ENCODE data around the gene RBM7. TPM values are rescaled to one million over a fixed set of nuclear protein-coding genes. Genes with fewer than 3 reads are reported as not detected.

RBM7 gene
- total RNA-seq, 1 donor from 2014 or later: 61.1 TPM

- Histone ChIP-seq H3K79me2 (ENCODE audit: low read depth) (peaks cover 61% of the 10 kb centered on the region), H2AFZ (replicated peaks) (no peak overlapping the region), H3K9ac (no peak overlapping the region), H3K36me3 (no peaks in the 10 kb centered on the region), H3K4me2 (no peak overlapping the region), H3K9me3 (ENCODE audit: low read depth) (no peaks in the 10 kb centered on the region), H4K20me1 (ENCODE audit: low read depth) (no peaks in the 10 kb centered on the region), H3K4me3 (no peak overlapping the region), H3K27me3 (no peaks in the 10 kb centered on the region), H3F3A (ENCODE audit: low read depth) (no peaks in the 10 kb centered on the region), H3K4me1 (peaks cover 18% of the 10 kb centered on the region), H3K27ac (no peak overlapping the region)
- no peaks in the 10 kb centered on the region for H3K27me3 Mint-ChIP-seq (ENCODE audit: insufficient read depth, low read depth)
- no peak for TF ChIP-seq CTCF (IDR thresholded peaks at IDR 0.05)
- no peak for TF ChIP-seq EZH2phosphoT487 (IDR thresholded peaks at IDR 0.05)
- no peak for TF ChIP-seq EZH2 (IDR thresholded peaks at IDR 0.05)
- H3K4me1 Mint-ChIP-seq: peaks cover 16% of the 10 kb centered on the region
- H3K27ac Mint-ChIP-seq: no peak overlapping the region
- H3K36me3 Mint-ChIP-seq: peaks cover 11% of the 10 kb centered on the region
- no peak overlapping the region for H3K4me3 Mint-ChIP-seq
- H3K9me3 Mint-ChIP-seq: no peaks in the 10 kb centered on the region
- DNase-seq (ENCODE audit: low spot score): no peak
These were observed 42.1 kb downstream of the RBM7 start for GRCh38 chr11:114442536-114442935.

GRCh38 chr11:114447444-114447843, 47.0 kb downstream of the RBM7 start:
- no peaks in the 10 kb centered on the region for H3K36me3 ChIP-seq
- Mint-ChIP-seq H3K4me3 (no peak overlapping the region), H3K36me3 (peaks cover 16% of the 10 kb centered on the region), H3K27ac (no peak overlapping the region), H3K9me3 (no peaks in the 10 kb centered on the region), H3K27me3 (ENCODE audit: insufficient read depth, low read depth) (no peaks in the 10 kb centered on the region), H3K4me1 (no peaks in the 10 kb centered on the region)
- no peak for TF ChIP-seq EZH2phosphoT487 (IDR thresholded peaks at IDR 0.05)
- no peaks in the 10 kb centered on the region for H3K9me3 ChIP-seq (ENCODE audit: low read depth)
- no peak for DNase-seq (ENCODE audit: low spot score)
- H4K20me1 ChIP-seq (ENCODE audit: low read depth): no peaks in the 10 kb centered on the region
- H3K27ac ChIP-seq: no peak overlapping the region
- H3F3A ChIP-seq (ENCODE audit: low read depth): no peaks in the 10 kb centered on the region
- no peaks in the 10 kb centered on the region for H3K27me3 ChIP-seq
- H3K9ac ChIP-seq: no peak overlapping the region
- H3K79me2 ChIP-seq (ENCODE audit: low read depth): peaks cover 30% of the 10 kb centered on the region
- H3K4me3 ChIP-seq: no peak overlapping the region
- no peaks in the 10 kb centered on the region for H3K4me1 ChIP-seq
- no peak overlapping the region for H2AFZ ChIP-seq (replicated peaks)
- H3K4me2 ChIP-seq: no peak overlapping the region

- Histone ChIP-seq H3K4me1 (no peaks in the 10 kb centered on the region), H3K9me3 (ENCODE audit: low read depth) (no peaks in the 10 kb centered on the region), H3K9ac (no peak overlapping the region), H4K20me1 (ENCODE audit: low read depth) (no peaks in the 10 kb centered on the region), H3F3A (ENCODE audit: low read depth) (no peaks in the 10 kb centered on the region), H3K27ac (no peak overlapping the region), H2AFZ (replicated peaks) (no peak overlapping the region), H3K79me2 (ENCODE audit: low read depth) (peaks cover 25% of the 10 kb centered on the region), H3K36me3 (no peaks in the 10 kb centered on the region), H3K27me3 (no peaks in the 10 kb centered on the region), H3K4me3 (no peak overlapping the region), H3K4me2 (no peak overlapping the region)
- no peaks in the 10 kb centered on the region for H3K4me1 Mint-ChIP-seq
- no peak overlapping the region for H3K27ac Mint-ChIP-seq
- H3K9me3 Mint-ChIP-seq: no peaks in the 10 kb centered on the region
- no peaks in the 10 kb centered on the region for H3K27me3 Mint-ChIP-seq (ENCODE audit: insufficient read depth, low read depth)
- TF ChIP-seq EZH2 (IDR thresholded peaks at IDR 0.05) (no peak), EZH2phosphoT487 (IDR thresholded peaks at IDR 0.05) (no peak), CTCF (IDR thresholded peaks at IDR 0.05) (no peak)
- DNase-seq (ENCODE audit: low spot score): no peak
- no peak overlapping the region for H3K4me3 Mint-ChIP-seq
- peaks cover 16% of the 10 kb centered on the region for H3K36me3 Mint-ChIP-seq
These were observed 47.4 kb downstream of the RBM7 start for GRCh38 chr11:114447892-114448291.

GRCh38 chr11:114448749-114449482, 48.5 kb downstream of the RBM7 start:
- Histone ChIP-seq H3K9ac (no peak overlapping the region), H2AFZ (replicated peaks) (no peak overlapping the region), H3K27me3 (no peaks in the 10 kb centered on the region), H3K27ac (no peak overlapping the region), H3K36me3 (no peaks in the 10 kb centered on the region), H3K9me3 (ENCODE audit: low read depth) (no peaks in the 10 kb centered on the region), H3K4me1 (no peaks in the 10 kb centered on the region), H3K79me2 (ENCODE audit: low read depth) (peaks cover 15% of the 10 kb centered on the region), H3K4me2 (no peak overlapping the region), H4K20me1 (ENCODE audit: low read depth) (no peaks in the 10 kb centered on the region), H3K4me3 (no peak overlapping the region), H3F3A (ENCODE audit: low read depth) (no peaks in the 10 kb centered on the region)
- DNase-seq (ENCODE audit: low spot score): no peak
- TF ChIP-seq EZH2phosphoT487 (IDR thresholded peaks at IDR 0.05) (no peak), CTCF (IDR thresholded peaks at IDR 0.05) (no peak), EZH2 (IDR thresholded peaks at IDR 0.05) (no peak)
- Mint-ChIP-seq H3K27ac (no peak overlapping the region), H3K36me3 (peaks cover 16% of the 10 kb centered on the region), H3K9me3 (no peaks in the 10 kb centered on the region), H3K4me1 (no peaks in the 10 kb centered on the region), H3K27me3 (ENCODE audit: insufficient read depth, low read depth) (no peaks in the 10 kb centered on the region), H3K4me3 (no peak overlapping the region)
